Measurements from ENCODE around the gene AMZ2.

- TF ChIP-seq CTCF (IDR thresholded peaks at IDR 0.05): no peak
- no peak for TF ChIP-seq EP300 (IDR thresholded peaks at IDR 0.05; ENCODE audit: low read depth)
Measured at GRCh38 chr17:68228817-68229570, 18.8 kb upstream of the AMZ2 start.

All from transverse colon (tissue), 3 donors.